ENCODE results near the gene KLHDC4. TPM values are rescaled to one million over a fixed set of nuclear protein-coding genes. Genes with fewer than 3 reads are reported as not detected.

Gene KLHDC4
- total RNA-seq, 1 donor from 2014 or later = 85.6 TPM

- H3K4me3 Mint-ChIP-seq = no peak overlapping the region
- H3K9me3 Mint-ChIP-seq = no peaks in the 10 kb centered on the region
- DNase-seq (ENCODE audit: low spot score) = no peak
- H3K36me3 Mint-ChIP-seq (ENCODE audit: low read depth) = peaks cover 24% of the 10 kb centered on the region
- intact Hi-C loops (cut with micrococcal nuclease) = no loop called here
- peaks cover 3% of the 10 kb centered on the region for H3K4me1 Mint-ChIP-seq (ENCODE audit: low read depth)
- no peaks in the 10 kb centered on the region for H3K27me3 Mint-ChIP-seq (ENCODE audit: insufficient read depth)
- no peak overlapping the region for H3K27ac Mint-ChIP-seq
Observed at GRCh38 chr16:87715658-87716057, 50.1 kb downstream of the KLHDC4 start.

- no peaks in the 10 kb centered on the region for H3K27me3 Mint-ChIP-seq (ENCODE audit: insufficient read depth)
- peaks cover 3% of the 10 kb centered on the region for H3K4me1 Mint-ChIP-seq (ENCODE audit: low read depth)
- H3K27ac Mint-ChIP-seq = no peak overlapping the region
- intact Hi-C loops (cut with micrococcal nuclease) = no loop called here
- DNase-seq (ENCODE audit: low spot score) = no peak
- no peaks in the 10 kb centered on the region for H3K9me3 Mint-ChIP-seq
- peaks cover 24% of the 10 kb centered on the region for H3K36me3 Mint-ChIP-seq (ENCODE audit: low read depth)
- H3K4me3 Mint-ChIP-seq = no peak overlapping the region
Observed at GRCh38 chr16:87715231-87715630, 50.6 kb downstream of the KLHDC4 start.

- DNase-seq (ENCODE audit: low spot score) = no peak
- intact Hi-C loops (cut with micrococcal nuclease) = no loop called here
- no peaks in the 10 kb centered on the region for H3K9me3 Mint-ChIP-seq
- peak overlapping the region; percentile 67 for H3K27ac Mint-ChIP-seq
- H3K27me3 Mint-ChIP-seq (ENCODE audit: insufficient read depth) = no peaks in the 10 kb centered on the region
- H3K36me3 Mint-ChIP-seq (ENCODE audit: low read depth) = peaks cover 25% of the 10 kb centered on the region
- H3K4me1 Mint-ChIP-seq (ENCODE audit: low read depth) = peaks cover 3% of the 10 kb centered on the region
- H3K4me3 Mint-ChIP-seq = no peak overlapping the region
Observed at GRCh38 chr16:87713451-87714229, 52.1 kb downstream of the KLHDC4 start.

GRCh38 chr16:87712184-87712762, 53.5 kb downstream of the KLHDC4 start:
- intact Hi-C loops (cut with micrococcal nuclease) = no loop called here
- Mint-ChIP-seq H3K27me3 (ENCODE audit: insufficient read depth) (no peaks in the 10 kb centered on the region), H3K9me3 (no peaks in the 10 kb centered on the region), H3K27ac (no peak overlapping the region), H3K4me1 (ENCODE audit: low read depth) (peaks cover 3% of the 10 kb centered on the region), H3K36me3 (ENCODE audit: low read depth) (peaks cover 28% of the 10 kb centered on the region), H3K4me3 (no peak overlapping the region)
- DNase-seq (ENCODE audit: low spot score) = no peak

- Mint-ChIP-seq H3K9me3 (no peaks in the 10 kb centered on the region), H3K27ac (no peak overlapping the region), H3K4me1 (ENCODE audit: low read depth) (peaks cover 3% of the 10 kb centered on the region), H3K36me3 (ENCODE audit: low read depth) (peaks cover 28% of the 10 kb centered on the region), H3K4me3 (no peak overlapping the region), H3K27me3 (ENCODE audit: insufficient read depth) (no peaks in the 10 kb centered on the region)
- no peak for DNase-seq (ENCODE audit: low spot score)
- intact Hi-C loops (cut with micrococcal nuclease) = no loop called here
Observed at GRCh38 chr16:87710887-87711286, 54.9 kb downstream of the KLHDC4 start.

GRCh38 chr16:87709677-87710076, 56.1 kb downstream of the KLHDC4 start:
- H3K4me1 Mint-ChIP-seq (ENCODE audit: low read depth) = peaks cover 3% of the 10 kb centered on the region
- H3K27me3 Mint-ChIP-seq (ENCODE audit: insufficient read depth) = no peaks in the 10 kb centered on the region
- peaks cover 19% of the 10 kb centered on the region for H3K36me3 Mint-ChIP-seq (ENCODE audit: low read depth)
- H3K27ac Mint-ChIP-seq = no peak overlapping the region
- no peak for DNase-seq (ENCODE audit: low spot score)
- intact Hi-C loops (cut with micrococcal nuclease) = no loop called here
- no peaks in the 10 kb centered on the region for H3K9me3 Mint-ChIP-seq
- no peak overlapping the region for H3K4me3 Mint-ChIP-seq

- Mint-ChIP-seq H3K27me3 (ENCODE audit: insufficient read depth) (no peaks in the 10 kb centered on the region), H3K36me3 (ENCODE audit: low read depth) (peaks cover 18% of the 10 kb centered on the region), H3K4me1 (ENCODE audit: low read depth) (no peaks in the 10 kb centered on the region), H3K9me3 (no peaks in the 10 kb centered on the region), H3K4me3 (no peak overlapping the region), H3K27ac (no peak overlapping the region)
- intact Hi-C loops (cut with micrococcal nuclease) = no loop called here
- DNase-seq (ENCODE audit: low spot score) = no peak
Observed at GRCh38 chr16:87708881-87709638, 56.7 kb downstream of the KLHDC4 start.

- intact Hi-C loops (cut with micrococcal nuclease) = no loop called here
- H3K27me3 Mint-ChIP-seq (ENCODE audit: insufficient read depth) = no peaks in the 10 kb centered on the region
- peaks cover 15% of the 10 kb centered on the region for H3K36me3 Mint-ChIP-seq (ENCODE audit: low read depth)
Observed at GRCh38 chr16:87707714-87708580, 57.8 kb downstream of the KLHDC4 start.

GRCh38 chr16:87707097-87707496, 58.7 kb downstream of the KLHDC4 start:
- H3K27me3 Mint-ChIP-seq (ENCODE audit: insufficient read depth) = no peaks in the 10 kb centered on the region
- H3K4me3 Mint-ChIP-seq = no peak overlapping the region
- H3K27ac Mint-ChIP-seq = no peak overlapping the region
- H3K4me1 Mint-ChIP-seq (ENCODE audit: low read depth) = peaks cover 16% of the 10 kb centered on the region
- H3K36me3 Mint-ChIP-seq (ENCODE audit: low read depth) = peaks cover 16% of the 10 kb centered on the region
- intact Hi-C loops (cut with micrococcal nuclease) = no loop called here
- no peaks in the 10 kb centered on the region for H3K9me3 Mint-ChIP-seq
- no peak for DNase-seq (ENCODE audit: low spot score)

More at GRCh38 chr16:87707714-87708580, 57.8 kb downstream of the KLHDC4 start:
- Mint-ChIP-seq H3K4me1 (ENCODE audit: low read depth) (peaks cover 7% of the 10 kb centered on the region), H3K9me3 (no peaks in the 10 kb centered on the region), H3K27ac (no peak overlapping the region), H3K4me3 (no peak overlapping the region)
- no peak for DNase-seq (ENCODE audit: low spot score)

- Mint-ChIP-seq H3K4me1 (ENCODE audit: low read depth) (peaks cover 22% of the 10 kb centered on the region), H3K27me3 (ENCODE audit: insufficient read depth) (no peaks in the 10 kb centered on the region), H3K9me3 (no peaks in the 10 kb centered on the region), H3K27ac (no peak overlapping the region), H3K4me3 (no peak overlapping the region), H3K36me3 (ENCODE audit: low read depth) (peaks cover 16% of the 10 kb centered on the region)
- no peak for DNase-seq (ENCODE audit: low spot score)
- intact Hi-C loops (cut with micrococcal nuclease) = no loop called here
Observed at GRCh38 chr16:87706278-87707000, 59.3 kb downstream of the KLHDC4 start.

- H3K4me3 Mint-ChIP-seq = no peak overlapping the region
- peaks cover 22% of the 10 kb centered on the region for H3K4me1 Mint-ChIP-seq (ENCODE audit: low read depth)
- peaks cover 16% of the 10 kb centered on the region for H3K36me3 Mint-ChIP-seq (ENCODE audit: low read depth)
- no peak for DNase-seq (ENCODE audit: low spot score)
- intact Hi-C loops (cut with micrococcal nuclease) = no loop called here
- H3K27ac Mint-ChIP-seq = no peak overlapping the region
- no peaks in the 10 kb centered on the region for H3K27me3 Mint-ChIP-seq (ENCODE audit: insufficient read depth)
- no peaks in the 10 kb centered on the region for H3K9me3 Mint-ChIP-seq
Observed at GRCh38 chr16:87705771-87706277, 60.0 kb downstream of the KLHDC4 start.

All from activated T-helper 1 cell treated with anti-CD3 and anti-CD28 coated beads, Interleukin-12 subunit alpha, Interleukin-12 subunit beta, Interleukin-2, Interleukin-4 antibody, amounts not matched to agents 30 ng/mL and 10 ng/mL and 1 ng/mL, durations not matched to agents 14 hours and 24 hours and 36 hours (primary cell).